Measurements from ENCODE around the gene RAD51B. TPM values are rescaled to one million over a fixed set of nuclear protein-coding genes. Genes with fewer than 3 reads are reported as not detected.

The RAD51B gene
- total RNA-seq, 4 donors from 2014 or later, result 19.6 to 39.7 (median 25.4) TPM

- WGBS, result 61% methylated on average over 3 of the region's 3 CpGs
- Histone ChIP-seq H3K4me3 (no peak overlapping the region), H3K9me3 (no peaks in the 10 kb centered on the region), H3K36me3 (no peaks in the 10 kb centered on the region), H3K27ac (peak overlapping the region; percentile 98), H3K27me3 (no peaks in the 10 kb centered on the region), H3K4me1 (peaks cover 67% of the 10 kb centered on the region)
- TF ChIP-seq EP300 (IDR thresholded peaks at IDR 0.05), result no peak
- TF ChIP-seq CTCF (IDR thresholded peaks at IDR 0.05), result no peak
- TF ChIP-seq POLR2A (IDR thresholded peaks at IDR 0.05), result no peak
- no peak for TF ChIP-seq POLR2AphosphoS5 (IDR thresholded peaks at IDR 0.05)
- peak in 1 of 2 donors; percentile 52 for DNase-seq (ENCODE audit: low spot score in 2 of 2)
Observed at GRCh38 chr14:68543516-68543915, 723.9 kb downstream of the RAD51B start.

- Histone ChIP-seq H3K36me3 (no peaks in the 10 kb centered on the region), H3K27ac (peak overlapping the region; percentile 98), H3K4me1 (peaks cover 74% of the 10 kb centered on the region), H3K9me3 (no peaks in the 10 kb centered on the region), H3K27me3 (no peaks in the 10 kb centered on the region), H3K4me3 (no peak overlapping the region)
- TF ChIP-seq POLR2AphosphoS5 (IDR thresholded peaks at IDR 0.05) (peak in 2 of 3 donors; percentile 66 to 79), CTCF (IDR thresholded peaks at IDR 0.05) (no peak), POLR2A (IDR thresholded peaks at IDR 0.05) (peak in 1 of 2 donors; percentile 27)
- 33% methylated on average over 5 of the region's 5 CpGs for WGBS
- peak; percentile 81 to 90 for DNase-seq (ENCODE audit: low spot score in 2 of 2)
Observed at GRCh38 chr14:68544081-68544892, 724.7 kb downstream of the RAD51B start.

- Histone ChIP-seq H3K4me1 (peaks cover 88% of the 10 kb centered on the region), H3K27me3 (no peaks in the 10 kb centered on the region), H3K9me3 (no peaks in the 10 kb centered on the region), H3K4me3 (no peak overlapping the region), H3K27ac (peak overlapping the region; percentile 98), H3K36me3 (no peaks in the 10 kb centered on the region)
- 76% methylated on average over 5 of the region's 5 CpGs for WGBS
- no peak for DNase-seq (ENCODE audit: low spot score in 2 of 2)
- TF ChIP-seq POLR2AphosphoS5 (IDR thresholded peaks at IDR 0.05), result peak in 2 of 3 donors; percentile 60 to 69
- no peak for TF ChIP-seq POLR2A (IDR thresholded peaks at IDR 0.05)
- TF ChIP-seq EP300 (IDR thresholded peaks at IDR 0.05), result no peak
Observed at GRCh38 chr14:68546839-68547238, 727.3 kb downstream of the RAD51B start.

GRCh38 chr14:68547305-68548193, 728.0 kb downstream of the RAD51B start:
- H3K27ac ChIP-seq, result peak overlapping the region; percentile 98
- WGBS, result 35% methylated on average over 12 of the region's 12 CpGs
- peaks cover 93% of the 10 kb centered on the region for H3K4me1 ChIP-seq
- no peaks in the 10 kb centered on the region for H3K27me3 ChIP-seq
- peak overlapping the region; percentile 4 for H3K4me3 ChIP-seq
- H3K36me3 ChIP-seq, result no peaks in the 10 kb centered on the region
- H3K9me3 ChIP-seq, result no peaks in the 10 kb centered on the region
- TF ChIP-seq POLR2AphosphoS5 (IDR thresholded peaks at IDR 0.05) (peak in 2 of 3 donors; percentile 80 to 93), CTCF (IDR thresholded peaks at IDR 0.05) (no peak), POLR2A (IDR thresholded peaks at IDR 0.05) (peak in 1 of 2 donors; percentile 70), EP300 (IDR thresholded peaks at IDR 0.05) (peak; percentile 92)
- DNase-seq (ENCODE audit: low spot score in 2 of 2), result peak in 1 of 2 donors; percentile 88

GRCh38 chr14:68548194-68549076, 728.9 kb downstream of the RAD51B start:
- no peaks in the 10 kb centered on the region for H3K27me3 ChIP-seq
- H3K4me3 ChIP-seq, result peak overlapping the region; percentile 4
- H3K4me1 ChIP-seq, result peaks cover 98% of the 10 kb centered on the region
- TF ChIP-seq EP300 (IDR thresholded peaks at IDR 0.05) (no peak), POLR2AphosphoS5 (IDR thresholded peaks at IDR 0.05) (peak; percentile 43 to 67 (median 48)), POLR2A (IDR thresholded peaks at IDR 0.05) (no peak), CTCF (IDR thresholded peaks at IDR 0.05) (no peak)
- no peaks in the 10 kb centered on the region for H3K36me3 ChIP-seq
- peak overlapping the region; percentile 98 for H3K27ac ChIP-seq
- H3K9me3 ChIP-seq, result no peaks in the 10 kb centered on the region
- DNase-seq (ENCODE audit: low spot score in 2 of 2), result peak; percentile 95 to 97
- 37% methylated on average over 14 of the region's 14 CpGs for WGBS
